Measurements from ENCODE around the gene MCF2L. TPM values are rescaled to one million over a fixed set of nuclear protein-coding genes. Genes with fewer than 3 reads are reported as not detected.

The MCF2L gene
- total RNA-seq, 1 donor from 2014 or later = 12.3 TPM

- H3K27me3 ChIP-seq (ENCODE audit: control insufficient read depth, insufficient read depth, low read length) = no peaks in the 10 kb centered on the region
- no peak for TF ChIP-seq CTCF (IDR thresholded peaks at IDR 0.05; ENCODE audit: insufficient read depth, low read length, poor library complexity, severe bottlenecking)
- H3K36me3 ChIP-seq (ENCODE audit: control insufficient read depth, insufficient read depth, low read length) = no peaks in the 10 kb centered on the region
- no peak for DNase-seq (ENCODE audit: low read depth)
- no peak overlapping the region for H3K4me3 ChIP-seq (ENCODE audit: low read depth, low read length)
Observed at GRCh38 chr13:113017506-113018215, 48.6 kb downstream of the MCF2L start.

GRCh38 chr13:113018676-113019465 lies 49.9 kb downstream of the MCF2L start:
- Histone ChIP-seq H3K4me3 (ENCODE audit: low read depth, low read length) (no peak overlapping the region), H3K36me3 (ENCODE audit: control insufficient read depth, insufficient read depth, low read length) (no peaks in the 10 kb centered on the region), H3K27me3 (ENCODE audit: control insufficient read depth, insufficient read depth, low read length) (no peaks in the 10 kb centered on the region)
- no peak for DNase-seq (ENCODE audit: low read depth)
- no peak for TF ChIP-seq CTCF (IDR thresholded peaks at IDR 0.05; ENCODE audit: insufficient read depth, low read length, poor library complexity, severe bottlenecking)

- no peak for TF ChIP-seq CTCF (IDR thresholded peaks at IDR 0.05; ENCODE audit: insufficient read depth, low read length, poor library complexity, severe bottlenecking)
- no peak for DNase-seq (ENCODE audit: low read depth)
- Histone ChIP-seq H3K27me3 (ENCODE audit: control insufficient read depth, insufficient read depth, low read length) (no peaks in the 10 kb centered on the region), H3K36me3 (ENCODE audit: control insufficient read depth, insufficient read depth, low read length) (no peaks in the 10 kb centered on the region), H3K4me3 (ENCODE audit: low read depth, low read length) (no peak overlapping the region)
Observed at GRCh38 chr13:113020323-113021080, 51.5 kb downstream of the MCF2L start.

- Histone ChIP-seq H3K4me3 (ENCODE audit: low read depth, low read length) (no peak overlapping the region), H3K36me3 (ENCODE audit: control insufficient read depth, insufficient read depth, low read length) (no peaks in the 10 kb centered on the region), H3K27me3 (ENCODE audit: control insufficient read depth, insufficient read depth, low read length) (peaks cover 2% of the 10 kb centered on the region)
- TF ChIP-seq CTCF (IDR thresholded peaks at IDR 0.05; ENCODE audit: insufficient read depth, low read length, poor library complexity, severe bottlenecking) = no peak
- no peak for DNase-seq (ENCODE audit: low read depth)
Observed at GRCh38 chr13:113021391-113021790, 52.4 kb downstream of the MCF2L start.

- no peak for TF ChIP-seq CTCF (IDR thresholded peaks at IDR 0.05; ENCODE audit: insufficient read depth, low read length, poor library complexity, severe bottlenecking)
- peaks cover 2% of the 10 kb centered on the region for H3K27me3 ChIP-seq (ENCODE audit: control insufficient read depth, insufficient read depth, low read length)
- no peak for DNase-seq (ENCODE audit: low read depth)
- no peaks in the 10 kb centered on the region for H3K36me3 ChIP-seq (ENCODE audit: control insufficient read depth, insufficient read depth, low read length)
- H3K4me3 ChIP-seq (ENCODE audit: low read depth, low read length) = no peak overlapping the region
Observed at GRCh38 chr13:113021811-113022210, 52.8 kb downstream of the MCF2L start.
